Right cardiac atrium (tissue), 5 donors: ENCODE results near the gene RAB33A. TPM values are rescaled to one million over a fixed set of nuclear protein-coding genes. Genes with fewer than 3 reads are reported as not detected.

Experiments used
- ATAC-seq, 2 donors: fragments of 200-7000 bp; cut with Tn5 transposase; one replicate each; pipeline versions ENCODE4 v1.8.0 to v1.9.1; 2020; ENCODE audit warnings: moderate library complexity in 2 of 2, mild to moderate bottlenecking in 1 of 2
- DNase-seq, 3 donors: peaks; one replicate each; pipeline ENCODE4 v3.0.0-alpha.2; 2020
- H3K27ac ChIP-seq: one replicate; pipeline ENCODE4 v1.5.1; 2013; ENCODE audit warnings: mild to moderate bottlenecking, low read length, control low read depth, moderate library complexity
- H3K27me3 ChIP-seq: one replicate; pipeline ENCODE4 v1.6.1; 2013; ENCODE audit not compliant: control insufficient read depth, insufficient read depth
- H3K4me1 ChIP-seq: one replicate; pipeline ENCODE4 v1.6.1; 2013; ENCODE audit warnings: low read length; ENCODE audit not compliant: control insufficient read depth, insufficient read depth
- H3K4me3 ChIP-seq: one replicate; pipeline ENCODE4 v1.5.1; 2013; ENCODE audit warnings: low read length, control low read depth
- H3K9me3 ChIP-seq: one replicate; pipeline ENCODE4 v1.6.1; 2013; ENCODE audit warnings: low read length; ENCODE audit not compliant: control insufficient read depth
- WGBS: extraction: QIAGEN DNeasy Blood & Tissue Kit; methylation state at CpG from one replicate; pipeline ENCODE4 v1.1.7; 2013; 5-methylcytosine and 5-hydroxymethylcytosine counted together
- intact Hi-C, 4 donors: fragments of 100-400 bp; cut with DNase I; formaldehyde crosslinking; loops; one replicate each; pipeline versions ENCODE4 v1.11.0 to v1.14.0; 2022 to 2023
- polyA plus RNA-seq: library from polyadenylated mRNA; stranded (reverse); fragments of 200-250 nt; gene quantifications from one replicate; pipeline ENCODE4 v1.2.3, GENCODE V29; 2013
- total RNA-seq, 4 donors: library from RNA; stranded (reverse); fragmentation: NEBNext Ultra II Directional; extraction: Animal tissue kit (Norgen Biotek cat#: 25700); gene quantifications; one replicate each; pipeline ENCODE4 v1.2.1, GENCODE V29; 2021
- donor health status: healthy with polysubstance abuse.
- donor health status: DM: no; HTN: yes; CAD: no.
- donor health status: DM: no; HTN: no; CAD: no.
- donor health status: DM: no; HTN: yes; CAD: no; lungs with severe emphysema.
- donor health status: DM: yes; HTN: yes; CAD: no.

The RAB33A gene
- total and polyA plus RNA-seq, 5 donors, result 9.8 to 21.9 (median 18.6) TPM

DNA sequence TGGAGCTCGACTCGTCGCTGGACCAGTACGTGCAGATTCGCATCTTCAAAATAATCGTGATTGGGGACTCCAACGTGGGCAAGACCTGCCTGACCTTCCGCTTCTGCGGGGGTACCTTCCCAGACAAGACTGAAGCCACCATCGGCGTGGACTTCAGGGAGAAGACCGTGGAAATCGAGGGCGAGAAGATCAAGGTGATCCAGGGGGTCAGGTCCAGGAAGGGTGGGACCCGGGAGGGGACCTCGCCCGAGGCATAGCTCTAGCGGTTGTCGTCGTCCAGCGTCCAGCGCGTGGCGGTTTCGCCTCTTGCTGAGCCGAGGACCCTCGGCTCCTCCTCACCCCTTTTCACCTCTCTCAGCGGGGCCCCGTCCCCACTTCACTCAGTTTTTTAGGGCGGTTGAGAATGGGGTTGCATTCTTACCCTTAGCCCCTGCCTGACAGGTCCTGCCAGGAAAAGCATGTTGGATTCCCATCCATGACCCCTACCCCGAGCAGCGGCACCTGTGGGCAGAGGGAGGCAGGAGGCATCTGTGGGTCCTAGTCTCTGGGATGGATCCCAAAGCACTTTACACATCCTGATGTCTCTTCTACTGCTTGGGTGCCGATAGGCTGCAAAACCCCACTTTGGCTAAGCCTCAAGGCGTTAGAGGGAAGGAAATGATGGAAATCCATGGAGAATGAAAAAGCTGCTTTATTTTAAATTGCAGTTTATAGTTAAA lies 524 bp downstream of the RAB33A start:
- H3K4me1 ChIP-seq, result peaks cover 5% of the 10 kb centered on the region
- DNase-seq (no peak), ATAC-seq (no peak)
- no peaks in the 10 kb centered on the region for H3K27me3 ChIP-seq
- H3K9me3 ChIP-seq, result no peaks in the 10 kb centered on the region
- intact Hi-C loops, result no loop called here
- peak overlapping the region; percentile 30 for H3K4me3 ChIP-seq
- H3K27ac ChIP-seq, result peak overlapping the region; percentile 70
- WGBS, result 12% methylated on average over 34 of the region's 34 CpGs

DNA sequence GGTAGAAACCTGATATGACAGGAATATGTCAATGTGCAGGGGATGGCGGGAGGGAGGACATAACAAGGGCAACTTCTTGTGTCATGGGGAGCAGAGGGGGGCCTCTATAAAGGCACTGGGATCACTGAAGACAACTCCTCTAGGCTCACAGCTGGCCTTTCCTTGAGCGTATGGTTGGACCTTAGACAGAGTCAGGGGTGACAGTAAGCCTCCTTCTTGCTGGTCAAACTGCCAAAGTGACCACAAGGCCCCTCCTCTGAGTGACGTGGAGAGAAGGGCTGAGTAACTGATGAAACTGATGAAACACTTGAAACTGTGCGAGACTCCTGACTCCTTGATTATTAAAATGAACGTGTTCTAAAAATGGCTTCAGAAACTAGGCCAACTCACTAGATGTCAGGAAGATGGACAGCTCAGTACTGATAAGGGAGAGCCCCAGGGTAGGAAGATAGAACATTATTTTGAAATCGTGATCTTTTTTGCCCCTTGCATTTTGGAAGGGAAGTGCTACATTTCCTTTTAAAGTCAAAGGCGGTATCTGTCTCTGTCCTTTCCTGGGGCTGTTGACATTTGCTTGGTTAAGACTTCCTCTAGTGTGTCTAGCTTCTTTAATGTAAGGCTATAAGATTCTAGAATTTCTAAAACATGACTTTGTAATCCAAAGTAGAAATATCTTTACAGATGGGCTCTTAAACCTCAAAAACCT lies 1.6 kb downstream of the RAB33A start:
- H3K4me1 ChIP-seq, result peaks cover 5% of the 10 kb centered on the region
- H3K27me3 ChIP-seq, result no peaks in the 10 kb centered on the region
- 12% methylated on average over 7 of the region's 7 CpGs for WGBS
- H3K27ac ChIP-seq, result peak overlapping the region; percentile 70
- H3K4me3 ChIP-seq, result no peak overlapping the region
- DNase-seq, result peak; percentile 57 to 67 (median 62)
- ATAC-seq, result peak; percentile 58 to 76
- intact Hi-C loops, result no loop called here
- H3K9me3 ChIP-seq, result no peaks in the 10 kb centered on the region

- Histone ChIP-seq H3K9me3 (no peaks in the 10 kb centered on the region), H3K4me3 (no peak overlapping the region), H3K27me3 (no peaks in the 10 kb centered on the region), H3K4me1 (peaks cover 5% of the 10 kb centered on the region), H3K27ac (peak overlapping the region; percentile 86)
- WGBS, result 13% methylated on average over 10 of the region's 10 CpGs
- intact Hi-C loops, result no loop called here
- ATAC-seq (peak; percentile 81 to 84), DNase-seq (peak; percentile 64 to 81 (median 74))
Measured at GRCh38 chrX:130174045-130174704, 2.4 kb downstream of the RAB33A start.

- intact Hi-C loops, result no loop called here
Measured at GRCh38 chrX:130174937-130175336, 3.2 kb downstream of the RAB33A start.

GRCh38 chrX:130176354-130176776 lies 4.6 kb downstream of the RAB33A start:
- Histone ChIP-seq H3K9me3 (no peaks in the 10 kb centered on the region), H3K4me3 (no peak overlapping the region), H3K27me3 (no peaks in the 10 kb centered on the region), H3K4me1 (peaks cover 8% of the 10 kb centered on the region), H3K27ac (no peak overlapping the region)
- ATAC-seq (no peak), DNase-seq (no peak)
- intact Hi-C loops, result no loop called here

More at GRCh38 chrX:130174937-130175336, 3.2 kb downstream of the RAB33A start:
- ATAC-seq (no peak), DNase-seq (no peak)
- 93% methylated on average over 2 of the region's 2 CpGs for WGBS
- H3K27ac ChIP-seq, result no peak overlapping the region
- no peak overlapping the region for H3K4me3 ChIP-seq
- peaks cover 8% of the 10 kb centered on the region for H3K4me1 ChIP-seq
- H3K9me3 ChIP-seq, result no peaks in the 10 kb centered on the region
- H3K27me3 ChIP-seq, result no peaks in the 10 kb centered on the region

DNA sequence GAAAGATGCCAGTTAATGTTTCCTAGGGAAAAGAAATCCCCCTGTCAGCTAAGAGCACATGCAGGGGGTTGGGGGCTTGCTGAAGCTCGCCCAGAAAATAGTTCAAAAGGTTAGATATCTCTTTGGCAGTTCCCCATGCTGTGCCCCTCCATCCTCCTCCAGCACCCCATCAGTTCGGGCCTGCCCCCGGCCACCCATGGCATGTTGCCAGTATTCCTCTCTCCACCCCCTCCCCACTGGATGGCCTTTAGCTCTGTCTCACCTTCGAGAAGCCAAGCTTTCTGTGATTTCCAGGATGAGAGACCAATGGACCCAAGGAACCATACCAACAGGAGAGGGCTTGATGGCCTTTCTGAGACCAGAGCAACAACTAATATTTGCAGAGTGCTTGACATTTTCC lies 5.2 kb downstream of the RAB33A start:
- no peaks in the 10 kb centered on the region for H3K9me3 ChIP-seq
- H3K4me3 ChIP-seq, result no peak overlapping the region
- H3K4me1 ChIP-seq, result peaks cover 8% of the 10 kb centered on the region
- ATAC-seq (no peak), DNase-seq (no peak)
- no peak overlapping the region for H3K27ac ChIP-seq
- H3K27me3 ChIP-seq, result no peaks in the 10 kb centered on the region
- WGBS, result 70% methylated on average over 4 of the region's 4 CpGs
- intact Hi-C loops, result no loop called here

GRCh38 chrX:130179170-130179569 lies 7.4 kb downstream of the RAB33A start:
- ATAC-seq (peak in 1 of 2 donors; percentile 13), DNase-seq (no peak)
- peak overlapping the region; percentile 26 for H3K27ac ChIP-seq
- H3K4me3 ChIP-seq, result no peak overlapping the region
- 49% methylated on average over 5 of the region's 5 CpGs for WGBS
- intact Hi-C loops, result no loop called here
- H3K4me1 ChIP-seq, result peaks cover 7% of the 10 kb centered on the region
- H3K27me3 ChIP-seq, result no peaks in the 10 kb centered on the region
- H3K9me3 ChIP-seq, result no peaks in the 10 kb centered on the region

DNA sequence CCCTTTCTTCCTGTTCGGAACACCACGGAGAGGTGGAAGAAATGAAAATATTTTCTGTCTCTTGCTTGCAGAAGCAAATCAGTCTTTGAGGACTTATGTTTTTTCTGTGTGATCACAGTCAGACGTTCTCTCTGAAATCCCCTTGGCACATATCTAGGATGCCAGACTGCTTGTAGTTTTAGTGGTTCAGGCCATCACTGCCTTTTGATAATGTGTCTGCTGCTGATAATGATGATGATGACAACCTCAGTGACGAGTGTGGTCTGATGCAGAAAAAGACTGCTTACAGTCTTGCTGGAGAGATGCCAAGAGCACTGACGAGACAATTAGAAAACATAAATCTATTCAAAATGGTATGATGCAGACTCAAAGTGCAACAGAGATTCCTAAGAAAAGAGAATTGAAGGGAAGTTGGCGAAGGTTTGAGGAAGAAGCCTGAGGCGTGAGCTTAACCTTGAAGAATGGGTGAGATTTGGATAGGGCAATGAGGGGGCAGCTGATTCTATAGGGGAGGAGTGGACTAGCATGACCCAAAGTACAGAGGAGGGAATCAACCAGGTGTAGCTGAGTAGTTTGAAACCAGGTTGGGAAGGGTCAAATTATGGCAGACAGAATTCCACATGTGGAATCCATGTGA lies 7.9 kb downstream of the RAB33A start:
- no peaks in the 10 kb centered on the region for H3K9me3 ChIP-seq
- H3K4me1 ChIP-seq, result peaks cover 3% of the 10 kb centered on the region
- H3K27me3 ChIP-seq, result no peaks in the 10 kb centered on the region
- intact Hi-C loops, result no loop called here
- 45% methylated on average over 7 of the region's 7 CpGs for WGBS
- peak in 1 of 2 donors; percentile 58 for ATAC-seq
- peak overlapping the region; percentile 26 for H3K27ac ChIP-seq
- no peak overlapping the region for H3K4me3 ChIP-seq
- no peak for DNase-seq

GRCh38 chrX:130184168-130184567 lies 12.4 kb downstream of the RAB33A start:
- DNase-seq, result no peak
- Histone ChIP-seq H3K4me3 (no peak overlapping the region), H3K27ac (no peak overlapping the region), H3K4me1 (peaks cover 3% of the 10 kb centered on the region), H3K9me3 (no peaks in the 10 kb centered on the region), H3K27me3 (no peaks in the 10 kb centered on the region)
- 94% methylated on average over 11 of the region's 11 CpGs for WGBS
- intact Hi-C loops, result no loop called here
- ATAC-seq, result no peak

GRCh38 chrX:130184857-130185256 lies 13.1 kb downstream of the RAB33A start:
- no peaks in the 10 kb centered on the region for H3K9me3 ChIP-seq
- ATAC-seq, result no peak
- DNase-seq, result no peak
- H3K27me3 ChIP-seq, result no peaks in the 10 kb centered on the region
- no peak overlapping the region for H3K4me3 ChIP-seq
- WGBS, result 36% methylated on average over 2 of the region's 2 CpGs
- no peak overlapping the region for H3K27ac ChIP-seq
- intact Hi-C loops, result no loop called here
- no peaks in the 10 kb centered on the region for H3K4me1 ChIP-seq

GRCh38 chrX:130186651-130187050 lies 14.9 kb downstream of the RAB33A start:
- no peak overlapping the region for H3K4me3 ChIP-seq
- no peaks in the 10 kb centered on the region for H3K4me1 ChIP-seq
- no peaks in the 10 kb centered on the region for H3K27me3 ChIP-seq
- H3K9me3 ChIP-seq, result no peaks in the 10 kb centered on the region
- 74% methylated on average over 4 of the region's 4 CpGs for WGBS
- intact Hi-C loops, result no loop called here
- no peak for ATAC-seq
- no peak overlapping the region for H3K27ac ChIP-seq
- no peak for DNase-seq
